ENCODE measurements around the gene SLC35E4.
"Not testable (repeated sequence)": the region's sequence is repeated elsewhere in the genome, so short reads cannot be mapped to it uniquely, and the experiment has no call there.

Gene SLC35E4

GRCh38 chr22:30612789-30613188, 22.8 kb upstream of the SLC35E4 start:
- no peak for DNase-seq

DNA sequence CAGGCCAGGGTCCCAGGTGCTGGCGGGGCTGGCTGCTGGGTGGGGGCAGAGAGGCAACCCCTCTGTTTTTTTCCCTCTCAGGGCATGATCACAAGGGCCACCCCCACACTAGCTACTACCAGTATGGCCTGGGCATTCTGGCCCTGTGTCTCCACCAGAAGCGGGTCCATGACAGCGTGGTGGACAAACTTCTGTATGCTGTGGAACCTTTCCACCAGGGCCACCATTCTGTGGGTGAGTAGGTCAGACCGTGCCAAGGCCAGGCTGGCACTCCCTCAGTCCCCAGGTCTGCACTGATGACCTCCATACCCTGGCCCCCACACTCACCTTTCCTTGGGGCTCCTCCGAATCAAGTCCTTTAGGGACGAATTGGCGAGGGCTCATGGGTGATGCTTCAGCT, 21.3 kb upstream of the SLC35E4 start:
- DNase-seq: no peak

DNA sequence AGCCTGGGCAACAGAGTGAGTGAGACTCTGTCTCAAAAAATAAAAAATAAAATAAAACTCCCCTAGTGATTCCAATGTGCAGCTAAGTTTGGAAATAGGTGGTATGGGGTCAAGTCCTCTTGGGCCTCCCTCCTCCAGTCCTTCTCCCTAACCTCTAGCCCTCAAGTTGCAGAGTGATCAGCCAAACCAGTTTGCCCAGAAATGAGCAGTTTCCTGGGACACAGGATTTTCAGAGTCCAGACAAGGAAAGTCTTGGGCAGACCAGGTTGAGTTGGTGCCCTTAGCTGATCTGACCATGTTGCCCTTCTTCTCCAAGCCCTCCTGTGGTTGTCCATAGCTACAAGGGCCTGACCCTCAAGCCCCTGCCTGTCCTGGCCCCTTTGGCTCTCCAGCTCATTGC, 20.7 kb upstream of the SLC35E4 start:
- no peak for DNase-seq

- DNase-seq: no peak
Measured at GRCh38 chr22:30615543-30615954, 20.0 kb upstream of the SLC35E4 start.

DNA sequence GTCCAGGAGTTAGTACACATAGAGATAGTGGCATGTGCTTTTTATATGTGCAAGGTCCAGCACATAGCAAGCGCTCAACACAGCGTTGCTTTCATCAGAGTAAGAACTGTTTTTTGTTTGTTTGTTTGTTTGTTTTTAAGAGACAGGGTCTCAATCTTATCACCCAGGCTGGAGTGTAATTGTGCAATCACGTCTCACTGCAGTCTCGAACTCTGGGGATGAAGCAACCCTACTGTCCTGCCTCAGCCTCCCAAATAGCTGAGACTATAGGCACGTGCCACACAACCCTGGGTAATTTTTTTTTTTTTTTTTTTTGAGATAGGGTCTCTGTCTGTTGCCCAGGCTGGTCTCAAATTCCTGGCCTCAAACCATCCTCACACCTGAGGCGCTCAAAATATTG, 17.8 kb upstream of the SLC35E4 start:
- DNase-seq: no peak

- DNase-seq: not testable (repeated sequence)
Measured at GRCh38 chr22:30619909-30620308, 15.7 kb upstream of the SLC35E4 start.

- DNase-seq: no peak
Measured at GRCh38 chr22:30626413-30626812, 9.2 kb upstream of the SLC35E4 start.

- DNase-seq: no peak
Measured at GRCh38 chr22:30627471-30627870, 8.1 kb upstream of the SLC35E4 start.

GRCh38 chr22:30628491-30628890, 7.1 kb upstream of the SLC35E4 start:
- DNase-seq: no peak

DNA sequence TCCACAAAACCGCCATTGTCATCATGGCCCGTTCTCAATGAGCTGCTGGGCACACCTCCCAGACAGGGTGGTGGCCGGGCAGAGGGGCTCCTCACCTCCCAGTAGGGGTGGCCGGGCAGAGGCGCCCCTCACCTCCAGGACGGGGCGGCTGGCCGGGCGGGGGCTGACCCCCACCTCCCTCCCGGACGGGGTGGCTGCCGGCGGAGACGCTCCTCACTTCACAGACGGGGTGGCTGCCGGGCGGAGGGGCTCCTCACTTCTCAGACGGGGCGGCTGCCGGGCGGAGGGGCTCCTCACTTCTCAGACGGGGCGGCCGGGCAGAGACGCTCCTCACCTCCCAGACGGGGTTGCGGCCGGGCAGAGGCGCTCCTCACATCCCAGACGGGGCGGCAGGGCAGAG, 4.1 kb upstream of the SLC35E4 start:
- DNase-seq: not testable (repeated sequence)

- DNase-seq: peak; percentile 80
Measured at GRCh38 chr22:30634471-30635233, 929 bp upstream of the SLC35E4 start.

DNA sequence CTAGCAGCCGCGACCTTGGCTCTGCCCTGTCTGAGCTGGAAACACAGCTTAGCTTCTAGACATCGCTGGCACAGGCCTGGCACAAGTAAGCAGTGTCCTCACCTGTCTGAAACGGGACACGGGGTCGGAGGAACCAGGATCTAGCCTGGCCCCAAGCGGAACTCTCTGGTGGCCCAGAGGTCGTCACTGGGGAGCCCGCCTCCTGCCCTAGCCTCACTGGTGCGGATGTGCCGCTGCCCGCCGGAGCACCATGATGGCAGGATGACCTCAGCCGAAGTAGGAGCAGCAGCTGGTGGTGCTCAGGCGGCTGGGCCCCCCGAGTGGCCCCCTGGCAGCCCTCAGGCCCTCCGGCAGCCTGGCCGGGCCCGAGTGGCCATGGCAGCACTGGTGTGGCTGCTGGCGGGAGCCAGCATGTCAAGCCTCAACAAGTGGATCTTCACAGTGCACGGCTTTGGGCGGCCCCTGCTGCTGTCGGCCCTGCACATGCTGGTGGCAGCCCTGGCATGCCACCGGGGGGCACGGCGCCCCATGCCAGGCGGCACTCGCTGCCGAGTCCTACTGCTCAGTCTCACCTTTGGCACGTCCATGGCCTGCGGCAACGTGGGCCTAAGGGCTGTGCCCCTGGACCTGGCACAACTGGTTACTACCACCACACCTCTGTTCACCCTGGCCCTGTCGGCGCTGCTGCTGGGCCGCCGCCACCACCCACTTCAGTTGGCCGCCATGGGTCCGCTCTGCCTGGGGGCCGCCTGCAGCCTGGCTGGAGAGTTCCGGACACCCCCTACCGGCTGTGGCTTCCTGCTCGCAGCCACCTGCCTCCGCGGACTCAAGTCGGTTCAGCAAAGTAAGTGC, 871 bp downstream of the SLC35E4 start:
- no peak for DNase-seq

DNA sequence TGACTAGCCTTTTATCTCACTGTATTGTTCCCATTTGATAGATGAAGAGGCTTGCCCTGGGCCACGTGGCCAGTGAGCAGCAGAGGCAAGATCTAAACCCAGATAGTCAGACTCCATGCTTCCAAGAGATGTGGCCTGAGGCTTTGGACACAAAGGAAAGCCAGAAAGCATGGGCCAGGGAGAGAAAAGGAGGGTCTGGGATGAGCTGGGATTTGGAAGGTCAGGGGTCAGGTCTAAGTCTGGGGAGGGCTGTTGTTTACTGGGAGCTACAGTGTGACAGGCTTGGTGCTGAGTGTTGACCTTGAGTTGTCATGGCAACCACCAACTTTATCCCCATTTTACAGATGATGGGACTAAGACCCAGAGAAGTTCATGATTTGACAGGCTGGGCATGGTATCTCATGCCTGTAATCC, 2.1 kb downstream of the SLC35E4 start:
- DNase-seq: no peak

DNA sequence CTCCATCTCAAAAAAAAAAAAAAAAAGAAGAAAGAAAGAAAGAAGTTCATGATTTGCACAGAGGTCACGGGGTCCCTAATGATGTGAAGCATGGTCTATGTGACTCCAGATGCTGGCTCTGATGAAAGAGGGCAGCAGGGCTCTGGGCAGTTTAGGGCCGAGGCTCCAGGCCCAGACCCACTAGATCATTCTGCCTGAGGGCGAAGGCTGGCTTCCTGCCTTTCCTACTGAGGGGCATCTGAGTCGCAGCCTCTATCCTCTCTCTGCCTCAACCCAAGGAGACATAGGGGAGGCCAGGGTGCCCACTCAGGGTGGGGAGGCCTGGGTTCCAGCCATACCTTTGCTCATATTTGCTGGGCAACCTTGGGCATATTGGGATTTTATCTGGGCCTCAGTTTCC, 4.8 kb downstream of the SLC35E4 start:
- DNase-seq: no peak

DNA sequence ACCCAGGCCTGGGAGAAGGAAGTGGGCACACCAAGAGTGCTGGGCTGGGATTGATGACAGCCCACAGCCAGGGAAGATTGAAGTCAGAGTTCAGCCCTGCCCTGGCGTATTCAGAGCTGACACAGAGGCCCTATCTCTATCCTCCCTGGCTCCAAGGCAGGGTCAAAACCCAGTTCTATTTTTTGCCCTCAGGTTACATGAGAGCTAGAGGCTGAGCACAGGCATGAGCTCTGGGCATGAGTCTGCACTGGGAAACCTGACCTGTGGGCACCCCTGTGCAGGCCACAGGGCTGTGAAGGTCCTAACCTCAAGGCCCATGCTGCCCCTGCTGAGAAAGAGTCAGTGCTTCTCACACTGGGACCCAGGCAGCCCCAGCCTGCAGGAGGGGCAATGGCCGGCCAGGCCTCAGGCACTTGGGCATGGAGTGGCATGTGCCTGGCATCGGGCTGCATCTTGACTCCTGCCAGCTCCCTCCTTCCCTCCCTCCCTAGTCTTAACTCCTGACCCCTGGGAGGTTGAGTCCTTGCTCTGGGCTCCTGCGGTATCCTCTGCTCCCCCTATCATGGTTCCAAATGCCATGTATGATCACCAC, 5.4 kb downstream of the SLC35E4 start:
- DNase-seq: no peak

- DNase-seq: no peak
Measured at GRCh38 chr22:30643055-30643875, 7.7 kb downstream of the SLC35E4 start.

GRCh38 chr22:30646518-30647160, 11.1 kb downstream of the SLC35E4 start:
- no peak for DNase-seq

DNA sequence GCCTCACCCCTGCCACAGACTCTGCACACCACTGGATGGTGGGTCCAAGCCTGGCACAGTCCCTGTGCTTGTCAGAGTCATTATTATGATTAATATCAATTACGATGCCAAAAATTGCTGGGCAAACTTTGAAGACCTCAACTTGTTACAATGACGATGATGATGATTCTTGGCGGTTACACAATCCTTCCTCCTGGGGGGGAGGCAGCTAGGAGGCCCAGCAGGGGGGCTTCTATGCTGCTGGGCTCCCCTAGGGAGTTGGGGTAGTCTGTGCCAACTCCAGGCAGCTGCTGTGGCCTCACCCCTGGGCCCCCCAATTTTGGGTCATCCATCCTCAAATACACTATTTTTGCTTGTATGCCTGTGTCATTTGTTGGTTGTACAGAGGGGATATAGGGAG, 12.0 kb downstream of the SLC35E4 start:
- no peak for DNase-seq

DNA sequence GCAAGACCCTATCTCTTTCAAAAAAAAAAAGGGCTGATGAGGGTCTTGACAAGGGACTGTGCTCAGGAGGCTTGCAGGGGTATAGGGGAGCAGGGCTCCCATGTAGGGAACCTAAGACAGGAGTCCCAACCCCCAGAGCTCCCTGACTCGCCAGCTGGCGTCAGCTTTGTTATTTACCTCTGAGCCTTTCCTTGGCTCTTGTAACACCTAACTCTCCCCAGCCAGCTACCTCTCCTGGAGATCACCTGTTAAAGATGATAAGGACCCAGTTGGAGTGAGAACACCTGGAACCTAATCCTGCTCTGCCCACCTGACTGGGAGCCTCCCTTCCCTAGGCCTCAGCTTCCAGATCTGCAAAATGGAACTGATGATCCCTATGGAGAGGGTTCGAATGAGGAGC, 13.2 kb downstream of the SLC35E4 start:
- no peak for DNase-seq

DNA sequence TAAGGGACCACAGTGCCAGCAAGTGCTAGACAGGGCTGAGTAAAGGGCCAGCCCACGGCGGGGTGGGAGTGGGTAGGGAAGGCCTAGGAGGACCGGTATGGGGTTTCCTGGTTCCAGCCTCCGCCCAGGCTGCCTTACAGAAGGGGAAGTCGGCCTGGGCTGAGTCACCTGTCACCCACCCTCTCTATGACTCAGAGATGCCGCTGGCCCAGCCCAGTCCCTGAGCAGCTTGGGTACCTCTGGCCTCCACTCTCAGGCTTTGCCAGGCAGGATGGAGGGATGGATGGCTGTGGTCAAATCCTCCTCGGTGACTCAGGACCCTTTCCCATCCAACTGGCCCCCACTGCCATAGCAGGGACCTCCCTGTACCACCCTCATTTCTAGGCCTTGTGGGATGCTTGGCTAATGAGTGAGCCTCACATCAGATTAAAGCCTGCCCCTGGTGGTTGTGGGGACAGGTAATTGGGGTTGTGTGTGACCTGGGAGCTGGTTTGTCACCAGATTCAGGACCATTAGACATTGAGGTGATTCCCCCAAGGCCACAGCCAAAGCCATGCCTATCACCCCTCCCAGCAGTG, 13.9 kb downstream of the SLC35E4 start:
- DNase-seq: peak; percentile 77

- DNase-seq: no peak
Measured at GRCh38 chr22:30650508-30651116, 15.0 kb downstream of the SLC35E4 start.

- no peak for DNase-seq
Measured at GRCh38 chr22:30652852-30653251, 17.3 kb downstream of the SLC35E4 start.
